NB4 (cell line): ENCODE results near the gene RSPRY1.

Experiments
- DNase-seq: peaks from one replicate; pipeline ENCODE4 v3.0.0; 2010; ENCODE audit warnings: low read depth
- H3K4me3 ChIP-seq: one replicate; pipeline ENCODE4 v1.5.1; 2011; ENCODE audit warnings: mild to moderate bottlenecking, low read depth, low read length, moderate library complexity
- CTCF ChIP-seq: IDR thresholded peaks from one replicate; pipeline ENCODE4 v1.5.1; 2012; ENCODE audit warnings: low read depth, low read length
- MAX ChIP-seq: IDR thresholded peaks from 2 replicates; pipeline ENCODE4 v1.6.1; 2011; ENCODE audit warnings: low read depth, low read length
- MYC ChIP-seq: IDR thresholded peaks from 2 replicates; pipeline ENCODE4 v1.6.1; 2011; ENCODE audit warnings: low read depth, low read length
- POLR2A ChIP-seq: IDR thresholded peaks from 2 replicates; pipeline ENCODE4 v1.6.1; 2011; ENCODE audit warnings: mild to moderate bottlenecking; ENCODE audit not compliant: insufficient read length; ENCODE audit errors: extremely low read depth

Gene RSPRY1

DNA sequence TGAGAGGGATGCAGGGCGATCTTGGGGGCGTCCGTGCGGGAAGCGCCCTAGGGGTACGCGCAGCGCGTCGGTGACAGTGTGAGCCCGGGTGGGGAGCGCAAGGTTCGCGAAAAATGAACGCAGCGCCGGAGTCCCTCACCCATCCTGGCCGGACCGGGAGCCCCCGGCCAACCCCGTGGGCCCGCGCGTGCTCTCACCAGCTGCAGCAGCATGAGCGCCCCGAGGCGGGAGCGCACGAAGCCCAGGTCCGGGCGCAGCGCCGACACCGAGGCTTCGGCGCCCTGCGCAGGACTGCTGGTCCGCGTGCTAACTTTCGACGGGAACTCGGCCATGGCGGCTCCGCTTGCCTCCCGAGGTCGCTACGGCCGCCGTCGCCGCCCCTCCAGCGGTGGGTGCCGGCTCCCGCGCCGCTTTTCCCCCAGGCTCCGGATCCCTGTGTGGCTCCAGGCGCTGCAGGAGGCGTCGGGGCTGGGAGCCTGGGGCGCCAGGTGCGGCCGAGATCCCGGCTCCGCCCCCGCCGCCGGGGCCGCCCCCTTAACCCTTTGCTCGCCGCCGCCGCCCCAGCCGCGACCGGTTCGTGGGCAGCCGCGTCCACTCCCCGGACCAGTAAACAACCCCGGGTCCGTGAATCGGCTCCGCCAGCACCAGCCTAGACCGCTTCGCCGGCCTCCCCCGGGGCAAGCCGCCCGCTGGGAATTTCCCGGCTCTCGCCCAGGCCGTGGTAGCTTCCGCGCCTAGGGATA, 98.3 kb downstream of the RSPRY1 start, which contains the start of gene PLLP:
Gene PLLP, minus strand, starts transcription at position 464 of the 743 bp plus-strand sequence. Its CDS starts 132 bp downstream, at position 332.
- TF ChIP-seq POLR2A (no peak), MYC (no peak), CTCF (no peak), MAX (no peak)
- H3K4me3 ChIP-seq, result peak within 1 kb of the TSS; percentile 34
- no peak for DNase-seq

GRCh38 chr16:57284952-57285363, 98.8 kb downstream of the RSPRY1 start:
- TF ChIP-seq POLR2A, result no peak
- no peak for TF ChIP-seq MYC
- TF ChIP-seq MAX, result no peak
- no peak for TF ChIP-seq CTCF
- DNase-seq, result peak; percentile 54
- H3K4me3 ChIP-seq, result peak overlapping the region; percentile 34

- no peak overlapping the region for H3K4me3 ChIP-seq
Measured at GRCh38 chr16:57285379-57285778, 99.2 kb downstream of the RSPRY1 start.

GRCh38 chr16:57289391-57290257, 103.5 kb downstream of the RSPRY1 start:
- no peak for DNase-seq
- no peak for TF ChIP-seq MAX
- no peak for TF ChIP-seq CTCF
- TF ChIP-seq POLR2A, result no peak
- no peak for TF ChIP-seq MYC
- no peak overlapping the region for H3K4me3 ChIP-seq

More at GRCh38 chr16:57285379-57285778, 99.2 kb downstream of the RSPRY1 start:
- TF ChIP-seq CTCF (no peak), MAX (no peak), POLR2A (no peak), MYC (no peak)
- no peak for DNase-seq
